ENCODE measurements around the gene CLEC1B.

Gene CLEC1B

GRCh38 chr12:9948606-9949296 is 50.2 kb downstream of the CLEC1B start:
- ChIA-PET POLR2A (ENCODE audit: low non-redundant PET) (no interaction called here), CTCF (no interaction called here)
- H3K27ac ChIP-seq: no peak overlapping the region
- TF ChIP-seq CTCF (conservative IDR thresholded peaks at IDR 0.05; ENCODE audit: low read depth): no peak
- no peak for DNase-seq (ENCODE audit: low spot score)

GRCh38 chr12:9947674-9948073 is 51.2 kb downstream of the CLEC1B start:
- TF ChIP-seq CTCF (conservative IDR thresholded peaks at IDR 0.05; ENCODE audit: low read depth): no peak
- no peak overlapping the region for H3K27ac ChIP-seq
- CTCF ChIA-PET: no interaction called here
- DNase-seq (ENCODE audit: low spot score): no peak
- POLR2A ChIA-PET (ENCODE audit: low non-redundant PET): no interaction called here

GRCh38 chr12:9944391-9944790 is 54.5 kb downstream of the CLEC1B start:
- no peak for TF ChIP-seq CTCF (conservative IDR thresholded peaks at IDR 0.05; ENCODE audit: low read depth)
- ChIA-PET POLR2A (ENCODE audit: low non-redundant PET) (no interaction called here), CTCF (no interaction called here)
- H3K27ac ChIP-seq: no peak overlapping the region
- no peak for DNase-seq (ENCODE audit: low spot score)

GRCh38 chr12:9943240-9943639 is 55.7 kb downstream of the CLEC1B start:
- peak; percentile 17 for DNase-seq (ENCODE audit: low spot score)
- ChIA-PET CTCF (no interaction called here), POLR2A (ENCODE audit: low non-redundant PET) (no interaction called here)
- no peak for TF ChIP-seq CTCF (conservative IDR thresholded peaks at IDR 0.05; ENCODE audit: low read depth)
- H3K27ac ChIP-seq: no peak overlapping the region
